NCI-H345 (cell line): Measurements from ENCODE around the gene SUSD1.

Experiments used
- DNase-seq: peaks from one replicate; lab custom pipeline; 2025; lab: John Stamatoyannopoulos, UW

The SUSD1 gene

GRCh38 chr9:112041536-112042243 is 133.4 kb downstream of the SUSD1 start:
- no peak for DNase-seq

- no peak for DNase-seq
Measured at GRCh38 chr9:112041199-112041535, 133.9 kb downstream of the SUSD1 start.

- DNase-seq = no peak
Measured at GRCh38 chr9:112038017-112038408, 137.1 kb downstream of the SUSD1 start.

GRCh38 chr9:112037281-112038016 is 137.6 kb downstream of the SUSD1 start:
- DNase-seq = no peak

- no peak for DNase-seq
Measured at GRCh38 chr9:112035166-112035826, 139.8 kb downstream of the SUSD1 start.

GRCh38 chr9:112034216-112034611 is 140.9 kb downstream of the SUSD1 start:
- DNase-seq = no peak

- no peak for DNase-seq
Measured at GRCh38 chr9:112033237-112034215, 141.6 kb downstream of the SUSD1 start.

- DNase-seq = no peak
Measured at GRCh38 chr9:112032743-112033142, 142.4 kb downstream of the SUSD1 start.

- DNase-seq = no peak
Measured at GRCh38 chr9:112032009-112032408, 143.1 kb downstream of the SUSD1 start.

GRCh38 chr9:112031400-112031799 is 143.7 kb downstream of the SUSD1 start:
- no peak for DNase-seq

- no peak for DNase-seq
Measured at GRCh38 chr9:112029921-112030444, 145.1 kb downstream of the SUSD1 start.

GRCh38 chr9:112028242-112029221 is 146.6 kb downstream of the SUSD1 start:
- no peak for DNase-seq

- no peak for DNase-seq
Measured at GRCh38 chr9:112025850-112026249, 149.2 kb downstream of the SUSD1 start.

- DNase-seq = no peak
Measured at GRCh38 chr9:112021742-112022141, 153.4 kb downstream of the SUSD1 start.

GRCh38 chr9:112020680-112021596 is 154.2 kb downstream of the SUSD1 start:
- DNase-seq = no peak

GRCh38 chr9:112017878-112018277 is 157.2 kb downstream of the SUSD1 start:
- DNase-seq = no peak

GRCh38 chr9:112015736-112016135 is 159.4 kb downstream of the SUSD1 start:
- no peak for DNase-seq

GRCh38 chr9:112015149-112015548 is 159.9 kb downstream of the SUSD1 start:
- DNase-seq = no peak

GRCh38 chr9:112013266-112013665 is 161.8 kb downstream of the SUSD1 start:
- DNase-seq = no peak
